HL-60 (cell line): ENCODE measurements around the gene PPP2R3A.
"Not testable (repeated sequence)": the region's sequence is repeated elsewhere in the genome, so short reads cannot be mapped to it uniquely, and the experiment has no call there.

Experiments
- DNase-seq, 2 experiments: peaks; one replicate each; pipeline ENCODE4 v3.0.0-alpha.2; 2010 to 2020; ENCODE audit warnings: low read depth in 1 of 2, low spot score in 1 of 2
- H3K27ac ChIP-seq: fragments of 250-450 bp; sonication (Bioruptor Pico); replicated peaks from 2 replicates; pipeline ENCODE4 v1.5.1; 2020; ENCODE audit warnings: mild to moderate bottlenecking, moderate library complexity
- H3K27me3 ChIP-seq: fragments of 250-450 bp; sonication (Bioruptor Pico); 2 replicates; pipeline ENCODE4 v1.5.1; 2021; ENCODE audit warnings: mild to moderate bottlenecking, moderate library complexity; ENCODE audit not compliant: insufficient read depth, poor library complexity, severe bottlenecking
- H3K4me3 ChIP-seq: replicated peaks from 2 replicates; pipeline ENCODE4 v1.5.1; 2011; ENCODE audit warnings: mild to moderate bottlenecking, control low read depth, low read length; ENCODE audit not compliant: insufficient read depth
- GABPA ChIP-seq: IDR thresholded peaks from 2 replicates; pipeline ENCODE4 v1.6.1; 2012; ENCODE audit warnings: low read depth
- POLR2AphosphoS5 ChIP-seq: IDR thresholded peaks from 2 replicates; pipeline ENCODE4 v1.6.1; 2012; ENCODE audit warnings: low read depth
- SPI1 ChIP-seq: IDR thresholded peaks from 2 replicates; pipeline ENCODE4 v1.6.1; 2012; ENCODE audit warnings: low read depth, mild to moderate bottlenecking, borderline replicate concordance
- TF ChIP-seq, protein P1 (sequence below): IDR thresholded peaks from one replicate; pipeline ENCODE4 v1.5.1; 2011; ENCODE audit warnings: low read length, control low read depth, inconsistent platforms; ENCODE audit not compliant: insufficient read depth
- TF ChIP-seq, protein P2 (sequence below): IDR thresholded peaks from 2 replicates; pipeline ENCODE4 v1.6.1; 2012; ENCODE audit warnings: low read depth; ENCODE audit not compliant: insufficient replicate concordance

Gene PPP2R3A

GRCh38 chr3:136162322-136162721 is 196.8 kb downstream of the PPP2R3A start:
- DNase-seq = no peak
- no peak overlapping the region for H3K27ac ChIP-seq
- H3K4me3 ChIP-seq = no peak overlapping the region
- no peak for TF ChIP-seq SPI1
- no peak for TF ChIP-seq POLR2AphosphoS5
- TF ChIP-seq, protein P1, sequence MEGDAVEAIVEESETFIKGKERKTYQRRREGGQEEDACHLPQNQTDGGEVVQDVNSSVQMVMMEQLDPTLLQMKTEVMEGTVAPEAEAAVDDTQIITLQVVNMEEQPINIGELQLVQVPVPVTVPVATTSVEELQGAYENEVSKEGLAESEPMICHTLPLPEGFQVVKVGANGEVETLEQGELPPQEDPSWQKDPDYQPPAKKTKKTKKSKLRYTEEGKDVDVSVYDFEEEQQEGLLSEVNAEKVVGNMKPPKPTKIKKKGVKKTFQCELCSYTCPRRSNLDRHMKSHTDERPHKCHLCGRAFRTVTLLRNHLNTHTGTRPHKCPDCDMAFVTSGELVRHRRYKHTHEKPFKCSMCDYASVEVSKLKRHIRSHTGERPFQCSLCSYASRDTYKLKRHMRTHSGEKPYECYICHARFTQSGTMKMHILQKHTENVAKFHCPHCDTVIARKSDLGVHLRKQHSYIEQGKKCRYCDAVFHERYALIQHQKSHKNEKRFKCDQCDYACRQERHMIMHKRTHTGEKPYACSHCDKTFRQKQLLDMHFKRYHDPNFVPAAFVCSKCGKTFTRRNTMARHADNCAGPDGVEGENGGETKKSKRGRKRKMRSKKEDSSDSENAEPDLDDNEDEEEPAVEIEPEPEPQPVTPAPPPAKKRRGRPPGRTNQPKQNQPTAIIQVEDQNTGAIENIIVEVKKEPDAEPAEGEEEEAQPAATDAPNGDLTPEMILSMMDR = no peak
- TF ChIP-seq, protein P2, sequence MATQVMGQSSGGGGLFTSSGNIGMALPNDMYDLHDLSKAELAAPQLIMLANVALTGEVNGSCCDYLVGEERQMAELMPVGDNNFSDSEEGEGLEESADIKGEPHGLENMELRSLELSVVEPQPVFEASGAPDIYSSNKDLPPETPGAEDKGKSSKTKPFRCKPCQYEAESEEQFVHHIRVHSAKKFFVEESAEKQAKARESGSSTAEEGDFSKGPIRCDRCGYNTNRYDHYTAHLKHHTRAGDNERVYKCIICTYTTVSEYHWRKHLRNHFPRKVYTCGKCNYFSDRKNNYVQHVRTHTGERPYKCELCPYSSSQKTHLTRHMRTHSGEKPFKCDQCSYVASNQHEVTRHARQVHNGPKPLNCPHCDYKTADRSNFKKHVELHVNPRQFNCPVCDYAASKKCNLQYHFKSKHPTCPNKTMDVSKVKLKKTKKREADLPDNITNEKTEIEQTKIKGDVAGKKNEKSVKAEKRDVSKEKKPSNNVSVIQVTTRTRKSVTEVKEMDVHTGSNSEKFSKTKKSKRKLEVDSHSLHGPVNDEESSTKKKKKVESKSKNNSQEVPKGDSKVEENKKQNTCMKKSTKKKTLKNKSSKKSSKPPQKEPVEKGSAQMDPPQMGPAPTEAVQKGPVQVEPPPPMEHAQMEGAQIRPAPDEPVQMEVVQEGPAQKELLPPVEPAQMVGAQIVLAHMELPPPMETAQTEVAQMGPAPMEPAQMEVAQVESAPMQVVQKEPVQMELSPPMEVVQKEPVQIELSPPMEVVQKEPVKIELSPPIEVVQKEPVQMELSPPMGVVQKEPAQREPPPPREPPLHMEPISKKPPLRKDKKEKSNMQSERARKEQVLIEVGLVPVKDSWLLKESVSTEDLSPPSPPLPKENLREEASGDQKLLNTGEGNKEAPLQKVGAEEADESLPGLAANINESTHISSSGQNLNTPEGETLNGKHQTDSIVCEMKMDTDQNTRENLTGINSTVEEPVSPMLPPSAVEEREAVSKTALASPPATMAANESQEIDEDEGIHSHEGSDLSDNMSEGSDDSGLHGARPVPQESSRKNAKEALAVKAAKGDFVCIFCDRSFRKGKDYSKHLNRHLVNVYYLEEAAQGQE = no peak
- no peak for TF ChIP-seq GABPA
- no peaks in the 10 kb centered on the region for H3K27me3 ChIP-seq

DNA sequence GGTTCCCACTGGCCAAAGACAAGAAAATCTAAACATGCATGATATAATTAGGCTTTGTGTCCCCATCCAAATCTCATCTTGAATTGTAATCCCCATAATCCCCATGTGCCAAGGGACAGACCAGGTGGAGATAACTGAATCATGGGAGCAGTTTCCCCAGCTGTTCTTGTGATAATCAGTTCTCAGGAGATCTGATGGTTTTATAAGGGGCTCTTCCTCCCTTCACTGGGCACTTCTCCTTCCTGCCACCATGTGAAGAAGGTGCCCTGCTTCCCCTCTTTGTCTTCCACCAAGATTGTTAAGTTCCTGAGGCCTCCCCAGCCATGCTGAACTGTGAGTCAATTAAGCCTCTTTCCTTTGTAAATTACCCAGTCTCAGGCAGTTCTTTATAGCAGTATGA is 198.1 kb downstream of the PPP2R3A start:
- H3K4me3 ChIP-seq, H3K27me3 ChIP-seq, H3K27ac ChIP-seq: not testable (repeated sequence)
- DNase-seq = peak in 1 of 2 experiments; percentile 53
- peak; percentile 68; the same call in 1 of the 2 replicates for TF ChIP-seq SPI1

DNA sequence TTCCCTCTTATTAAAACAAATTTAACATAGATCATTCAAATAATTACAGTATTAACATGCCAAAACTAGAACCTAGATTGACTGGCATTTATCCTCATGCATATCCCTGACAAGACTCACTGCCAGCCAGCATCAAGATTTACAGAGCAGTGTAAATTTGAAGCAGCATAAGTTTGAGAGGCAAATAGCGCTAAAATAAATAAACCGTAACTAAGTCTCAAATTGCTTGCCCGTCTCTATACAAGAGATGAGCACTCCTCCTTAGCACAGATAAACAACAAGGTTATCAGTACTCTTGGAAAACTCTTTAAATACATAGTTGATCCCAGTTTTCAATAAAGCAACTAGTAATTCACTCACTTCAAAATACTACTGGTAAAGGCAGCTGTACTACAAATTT is 201.0 kb downstream of the PPP2R3A start:
- Histone ChIP-seq H3K4me3 (no peak overlapping the region), H3K27me3 (no peaks in the 10 kb centered on the region), H3K27ac (no peak overlapping the region)
- TF ChIP-seq GABPA = no peak
- no peak for TF ChIP-seq SPI1
- TF ChIP-seq, protein P2 = no peak
- no peak for TF ChIP-seq POLR2AphosphoS5
- no peak for DNase-seq

DNA sequence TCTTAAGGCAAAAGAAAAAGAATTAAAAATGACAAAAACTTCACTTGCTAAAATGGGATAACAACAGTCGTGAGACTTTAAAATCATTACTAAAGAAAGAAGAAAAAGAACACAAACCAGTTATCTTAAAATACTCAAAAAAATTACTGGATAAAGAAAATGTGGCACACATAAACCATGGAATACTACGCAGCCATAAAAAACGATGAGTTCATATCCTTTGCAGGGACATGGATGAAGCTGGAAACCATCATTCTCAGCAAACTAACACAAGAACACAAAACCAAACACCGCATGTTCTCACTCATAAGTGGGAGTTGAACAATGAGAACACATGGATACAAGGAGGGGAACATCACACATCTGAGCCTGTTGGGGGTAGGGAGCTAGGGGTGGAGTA is 202.7 kb downstream of the PPP2R3A start:
- H3K27ac ChIP-seq, H3K4me3 ChIP-seq, H3K27me3 ChIP-seq, DNase-seq: not testable (repeated sequence)

DNA sequence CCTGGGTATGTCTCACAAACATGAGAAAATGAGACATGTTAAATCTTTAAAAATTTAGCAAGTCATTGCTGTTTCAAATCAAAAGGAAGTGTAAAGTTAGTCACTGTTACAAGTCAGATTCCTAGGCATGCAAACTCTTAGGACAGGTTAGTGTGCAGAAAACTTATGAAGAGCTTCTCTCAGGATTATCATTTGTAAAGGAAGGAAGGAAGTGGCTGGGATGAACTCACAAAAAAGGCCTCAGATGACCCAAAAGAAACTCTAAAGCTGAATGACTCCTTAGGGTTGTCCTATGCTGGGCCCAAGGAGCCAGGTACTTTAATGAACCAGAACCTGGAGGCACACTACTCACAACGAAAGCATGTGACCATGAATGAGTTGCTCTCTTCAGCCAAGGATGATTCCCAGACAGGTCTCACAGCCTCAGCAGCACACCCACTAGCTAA is 205.6 kb downstream of the PPP2R3A start:
- TF ChIP-seq SPI1 (no peak), POLR2AphosphoS5 (no peak), GABPA (no peak)
- TF ChIP-seq, protein P1 = no peak
- TF ChIP-seq, protein P2 = no peak
- Histone ChIP-seq H3K27me3 (no peaks in the 10 kb centered on the region), H3K27ac (peak overlapping the region; percentile 13; the same call in 1 of the 2 replicates), H3K4me3 (no peak overlapping the region)
- no peak for DNase-seq
